ENCODE data around the gene PTPN18.

Gene PTPN18

DNA sequence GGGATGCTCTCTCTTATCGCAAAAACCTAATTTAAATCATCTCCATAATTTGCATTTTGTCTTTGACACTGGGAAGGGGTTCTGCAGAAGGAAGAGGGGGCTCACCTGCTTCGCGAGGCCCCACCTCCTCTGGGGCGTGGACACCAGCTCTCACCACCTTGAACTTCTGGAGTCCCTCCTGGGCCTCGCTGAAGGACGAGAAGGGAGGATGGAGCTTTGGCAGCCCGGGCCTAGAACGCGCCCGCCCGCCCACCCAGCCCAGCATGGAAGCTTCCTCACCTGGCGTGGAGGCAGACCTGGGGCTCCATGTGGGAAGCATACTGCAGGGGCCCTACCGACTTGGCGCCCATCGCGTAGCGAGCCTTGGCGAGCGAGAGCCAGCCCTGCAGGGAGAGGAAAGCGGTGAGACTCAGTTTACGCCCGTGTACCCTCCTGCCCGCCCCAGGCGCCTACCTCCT, 14.3 kb upstream of the PTPN18 start:
- DNase-seq, result no peak

DNA sequence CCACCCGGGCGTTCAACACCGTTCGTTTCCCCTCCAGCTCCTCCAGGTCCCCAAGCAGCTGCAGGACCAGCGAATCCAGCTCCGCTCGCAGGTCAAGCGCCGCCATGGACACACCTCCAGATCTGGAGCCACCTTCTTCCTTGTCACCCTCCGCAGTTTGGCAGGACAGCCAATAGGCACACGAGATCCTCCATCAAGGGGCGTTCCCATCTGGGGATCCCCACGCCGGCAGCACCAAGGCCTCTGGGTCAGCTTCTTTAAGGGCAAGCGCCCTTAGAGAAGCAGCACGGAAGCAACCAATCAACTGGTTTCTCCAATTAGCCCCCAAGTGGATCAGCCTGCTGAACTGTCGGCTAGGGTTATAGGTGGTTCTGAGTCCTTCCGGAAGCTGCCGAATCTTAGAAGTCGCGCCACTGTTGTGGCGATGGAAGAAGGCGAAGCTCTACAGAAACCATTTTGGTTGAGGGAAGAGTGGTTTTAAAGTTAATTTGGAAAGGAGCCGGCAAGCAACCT, 13.8 kb upstream of the PTPN18 start:
- peak; percentile 80 for DNase-seq

DNA sequence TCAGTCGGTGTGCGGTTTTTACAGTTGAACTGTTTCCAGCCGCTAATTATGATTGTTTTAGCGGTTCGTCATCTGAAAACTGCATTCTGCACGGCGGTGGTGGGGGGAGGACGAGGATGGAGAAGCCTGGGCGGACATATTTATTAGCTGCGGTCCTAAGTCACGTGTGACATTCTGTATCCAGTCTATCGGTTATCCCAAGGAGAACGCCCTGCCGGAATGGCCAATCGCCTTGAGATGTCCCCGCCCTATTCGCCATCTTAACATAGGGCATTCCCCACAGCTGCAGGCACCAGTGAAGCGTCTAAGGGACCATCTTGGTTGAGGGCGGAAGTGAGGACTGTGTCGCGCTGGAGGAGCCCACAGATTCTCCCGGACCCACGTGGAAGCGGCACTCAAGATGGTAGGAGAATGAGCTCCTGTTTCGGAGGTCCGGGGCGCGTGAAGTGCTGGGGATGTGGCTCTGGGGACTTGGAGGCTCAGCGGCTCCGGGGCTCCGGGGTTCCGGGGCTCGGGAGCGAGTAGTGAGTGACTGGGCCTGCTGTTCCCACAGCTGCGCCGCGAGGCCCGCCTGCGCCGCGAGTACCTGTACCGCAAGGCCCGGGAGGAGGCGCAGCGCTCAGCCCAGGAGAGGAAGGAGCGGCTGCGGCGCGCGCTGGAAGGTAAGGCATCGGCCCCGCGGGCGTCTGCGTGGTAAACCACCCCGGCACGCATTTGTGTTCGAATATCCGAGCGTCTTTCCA, 13.2 kb upstream of the PTPN18 start, which contains the start of gene IMP4:
Gene IMP4 (plus strand): TSS at position 365 of the 743 bp plus-strand sequence. CDS start 36 bp downstream, at position 401.
- peak; percentile 94 for DNase-seq

DNA sequence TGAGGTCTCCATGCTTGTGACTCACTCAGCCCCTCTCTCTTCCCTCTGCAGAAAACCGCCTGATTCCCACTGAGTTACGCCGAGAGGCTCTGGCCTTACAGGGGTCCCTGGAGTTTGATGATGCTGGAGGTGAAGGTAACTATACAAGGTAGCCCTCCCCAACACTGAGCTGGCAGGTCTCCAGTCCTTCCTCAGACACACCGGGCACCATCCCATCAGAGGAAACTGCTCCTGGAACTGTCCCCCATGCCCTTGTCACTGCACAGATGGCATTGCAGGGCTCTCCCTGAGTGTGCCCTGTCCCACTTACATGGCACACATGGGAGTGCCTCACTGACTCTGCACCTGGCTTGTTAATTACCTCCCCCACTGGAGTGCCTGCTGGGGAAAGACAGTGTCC, 11.3 kb upstream of the PTPN18 start:
- DNase-seq, result no peak

DNA sequence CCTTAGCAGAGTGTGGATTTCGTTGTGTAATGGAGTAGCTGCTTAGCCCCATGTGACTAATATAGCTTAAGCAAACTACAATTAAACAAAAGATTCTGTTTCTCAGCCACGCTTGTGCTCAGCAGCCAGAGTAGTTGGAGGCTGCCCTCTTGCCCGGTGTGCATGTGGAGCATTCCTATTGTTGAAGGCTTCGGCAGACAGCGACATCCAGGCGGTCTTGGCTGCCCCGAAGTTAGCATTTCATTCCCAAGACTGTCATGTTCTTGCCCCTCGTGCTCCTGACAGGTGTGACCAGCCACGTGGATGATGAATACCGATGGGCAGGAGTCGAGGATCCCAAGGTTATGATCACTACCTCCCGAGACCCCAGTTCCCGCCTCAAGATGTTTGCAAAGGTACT, 10.8 kb upstream of the PTPN18 start:
- DNase-seq, result no peak

DNA sequence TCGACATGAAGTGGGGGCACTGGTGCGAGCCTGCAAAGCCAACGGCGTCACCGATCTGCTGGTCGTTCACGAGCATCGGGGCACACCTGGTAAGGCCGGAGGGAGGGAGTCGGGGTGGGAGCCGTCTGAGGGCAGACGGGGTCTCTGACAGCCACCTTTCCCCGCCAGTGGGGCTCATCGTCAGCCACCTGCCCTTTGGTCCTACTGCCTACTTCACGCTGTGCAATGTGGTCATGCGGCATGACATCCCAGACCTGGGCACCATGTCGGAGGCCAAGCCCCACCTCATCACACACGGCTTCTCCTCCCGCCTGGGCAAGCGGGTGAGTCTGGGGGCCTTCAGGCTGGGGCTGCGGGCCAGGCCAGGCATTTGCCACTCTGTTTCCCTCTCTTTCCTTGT, 10.2 kb upstream of the PTPN18 start:
- DNase-seq, result no peak

DNA sequence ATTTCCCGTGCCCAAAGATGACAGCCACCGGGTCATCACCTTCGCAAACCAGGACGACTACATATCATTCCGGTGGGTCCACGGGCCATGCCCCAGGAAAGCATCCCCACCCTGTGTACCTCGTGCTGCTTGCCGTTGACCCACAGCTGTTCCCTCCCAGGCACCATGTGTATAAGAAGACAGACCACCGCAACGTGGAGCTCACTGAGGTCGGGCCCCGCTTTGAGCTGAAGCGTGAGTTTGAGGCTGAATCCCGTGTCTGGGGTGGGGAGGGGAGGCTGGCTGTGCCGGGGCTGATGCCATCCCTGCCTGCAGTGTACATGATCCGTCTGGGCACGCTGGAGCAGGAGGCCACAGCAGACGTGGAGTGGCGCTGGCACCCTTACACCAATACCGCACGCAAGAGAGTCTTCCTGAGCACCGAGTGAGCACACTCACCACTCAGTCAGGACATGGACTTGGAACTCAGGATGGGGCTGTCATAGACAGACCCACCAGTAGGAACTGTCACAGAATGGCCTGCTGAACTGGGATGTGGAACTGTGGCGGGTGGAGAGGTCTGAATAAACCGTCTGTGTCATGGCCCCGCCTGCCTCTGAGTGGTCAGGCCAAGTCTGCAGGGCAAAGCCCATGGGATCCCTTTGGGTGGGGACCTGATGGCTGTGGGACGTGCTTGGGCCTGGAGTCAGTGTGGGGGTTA, 9.7 kb upstream of the PTPN18 start:
- no peak for DNase-seq

DNA sequence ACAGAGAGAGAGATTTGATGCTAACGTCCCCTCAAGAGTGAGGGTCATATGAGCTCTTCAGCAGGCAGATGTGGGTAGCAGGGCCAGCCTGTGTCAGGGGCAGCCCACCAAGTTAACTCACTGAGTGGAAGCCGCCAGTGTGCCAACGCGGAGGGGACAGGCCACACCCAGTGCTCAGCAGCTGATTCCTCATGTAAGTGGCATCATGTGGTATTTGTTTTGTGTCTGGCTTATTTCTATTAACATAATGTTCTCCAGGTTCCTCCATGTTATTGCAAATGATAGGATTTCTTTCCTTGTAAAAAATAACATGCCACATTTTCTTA, 9.2 kb upstream of the PTPN18 start:
- no peak for DNase-seq

DNA sequence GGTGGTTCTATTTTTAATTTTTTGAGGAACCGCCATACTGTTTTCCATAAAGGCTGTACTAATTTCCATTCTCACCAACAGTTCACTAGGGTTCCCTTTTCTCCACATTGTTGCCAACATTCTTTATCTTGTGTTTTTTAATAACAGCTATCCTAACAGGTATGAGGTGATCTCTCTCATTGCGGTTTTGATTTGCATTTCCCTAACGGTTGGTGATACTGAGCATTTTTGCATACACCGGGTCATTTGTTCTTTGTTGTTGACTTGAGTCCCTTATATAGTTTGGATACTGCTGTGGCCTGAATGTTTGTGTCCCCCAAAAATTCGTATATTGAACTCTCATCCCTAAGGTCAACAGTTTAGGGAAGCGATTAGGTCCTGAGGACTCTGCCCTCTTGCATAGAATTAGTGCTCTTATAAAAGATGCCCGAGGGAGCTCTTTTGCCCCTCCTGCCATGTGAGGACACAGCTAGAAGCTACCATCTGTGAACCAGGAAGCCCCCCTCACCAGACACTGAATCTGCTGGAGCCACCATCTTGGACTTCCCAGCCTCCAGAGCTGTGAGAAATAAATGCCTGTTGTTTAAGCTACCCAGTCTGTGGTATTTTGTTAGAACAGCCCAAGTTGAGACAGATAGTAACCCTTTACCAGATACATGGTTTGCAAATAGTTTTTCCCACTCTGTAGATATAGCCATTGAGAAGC, 8.5 kb upstream of the PTPN18 start:
- no peak for DNase-seq

DNA sequence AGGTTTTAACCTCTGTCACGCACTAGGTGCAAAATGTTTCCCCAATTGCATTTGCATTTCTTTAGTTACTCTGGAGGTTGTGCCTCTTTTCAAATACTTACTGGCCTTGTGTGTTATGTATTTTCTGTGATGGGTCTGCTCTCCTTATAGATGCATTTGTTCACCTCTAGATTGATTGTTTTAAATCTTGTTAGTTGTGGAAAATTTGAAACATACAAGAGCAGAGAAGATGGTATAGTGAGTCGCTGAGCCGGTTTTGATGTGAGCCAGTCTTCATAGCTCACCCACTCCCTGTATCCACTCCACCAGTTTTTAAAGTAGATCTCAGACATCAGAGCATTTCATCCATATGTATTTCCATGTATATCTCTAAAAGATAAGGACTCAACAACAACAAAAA, 6.7 kb upstream of the PTPN18 start:
- no peak for DNase-seq

DNA sequence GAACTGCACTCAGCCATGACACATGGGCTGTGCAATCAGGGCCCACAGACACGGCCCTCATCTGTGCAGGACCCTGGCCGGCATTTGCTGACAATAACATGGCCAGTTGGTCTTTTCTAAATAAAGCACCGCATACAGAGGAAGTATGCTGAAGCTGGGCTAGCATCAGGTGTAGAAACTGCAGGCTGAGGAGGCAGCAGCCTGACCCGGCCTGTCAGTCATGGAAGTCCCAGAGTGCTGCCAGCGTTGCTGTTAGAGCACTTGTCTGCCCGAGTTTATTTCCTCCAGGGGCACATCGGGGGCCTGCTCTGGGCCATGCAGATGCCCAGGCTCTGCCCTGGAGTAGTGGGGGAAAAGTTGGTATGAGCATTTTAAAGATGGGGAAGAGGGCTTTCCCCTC, 4.1 kb upstream of the PTPN18 start:
- DNase-seq, result no peak

DNA sequence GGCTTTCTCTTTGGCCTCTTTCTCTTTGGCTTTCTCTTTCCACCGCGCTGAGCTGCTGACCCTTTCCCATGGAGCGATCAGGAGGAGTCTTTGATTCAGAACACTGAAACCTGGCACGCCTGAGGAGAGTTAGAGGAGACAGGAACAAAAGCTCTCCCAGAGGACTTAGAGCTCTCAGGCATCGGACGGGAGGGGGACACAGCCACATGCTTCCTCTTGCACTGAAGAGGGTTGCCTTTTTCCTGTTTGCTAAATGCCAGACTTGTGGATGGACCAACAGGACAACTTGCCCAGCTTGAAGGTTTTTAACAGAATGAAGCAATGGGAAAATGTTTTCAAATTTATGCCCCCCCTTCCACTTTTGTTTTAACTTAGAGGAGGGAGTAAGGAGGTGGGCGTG, 3.6 kb upstream of the PTPN18 start:
- no peak for DNase-seq

DNA sequence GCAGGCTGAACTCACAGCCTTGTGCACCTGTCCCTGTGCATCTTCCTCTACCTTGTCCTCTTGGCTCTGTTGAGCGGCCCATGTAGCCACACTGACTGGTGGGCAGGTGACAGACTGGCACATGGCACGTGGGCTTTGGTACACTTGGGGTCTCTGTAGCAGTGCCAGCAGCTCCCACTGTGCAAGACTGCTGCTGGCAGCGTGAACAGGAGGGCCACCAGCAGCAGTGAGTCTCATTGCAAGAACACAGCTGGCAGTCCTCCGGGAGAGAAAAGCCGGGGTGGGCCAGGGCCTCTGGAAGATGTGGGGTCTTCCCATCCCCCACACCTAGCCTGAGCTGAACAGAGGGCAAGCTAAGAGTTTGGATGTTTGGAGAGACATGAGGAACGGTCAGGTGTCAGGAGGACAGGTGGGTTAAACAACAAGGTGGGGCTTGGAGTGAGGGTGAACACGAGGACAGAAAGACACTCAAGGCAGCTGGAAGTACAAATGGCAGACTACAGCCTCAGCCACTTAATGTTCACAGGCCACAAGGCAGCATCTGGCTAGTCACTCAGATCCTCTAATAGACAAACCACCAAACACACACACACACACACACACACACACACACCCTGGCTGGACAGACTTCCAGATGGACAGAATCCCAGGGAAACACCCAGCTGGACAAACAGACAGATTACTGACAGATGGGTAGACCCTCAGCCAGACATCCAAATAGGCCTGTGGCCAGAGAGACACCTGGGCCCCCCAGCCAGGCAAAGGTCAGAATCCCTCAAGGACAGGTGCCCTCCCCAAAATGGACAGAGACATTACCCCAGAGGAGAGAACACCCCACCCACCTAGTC, 2.3 kb upstream of the PTPN18 start:
- no peak for DNase-seq

DNA sequence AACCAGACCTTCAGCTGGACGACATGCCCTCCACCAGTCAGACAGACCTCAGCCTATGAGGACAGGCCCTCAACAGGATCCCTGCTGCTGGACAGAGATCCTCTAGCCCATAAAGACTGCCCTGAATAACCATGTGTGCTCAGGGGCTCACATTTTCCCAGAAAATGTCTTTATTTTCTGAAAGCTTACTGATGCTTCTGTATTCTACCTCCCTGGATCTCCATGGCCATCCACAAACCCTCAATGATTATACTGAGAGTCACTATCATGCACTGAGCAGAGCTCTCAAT, 1.8 kb upstream of the PTPN18 start:
- DNase-seq, result no peak

DNA sequence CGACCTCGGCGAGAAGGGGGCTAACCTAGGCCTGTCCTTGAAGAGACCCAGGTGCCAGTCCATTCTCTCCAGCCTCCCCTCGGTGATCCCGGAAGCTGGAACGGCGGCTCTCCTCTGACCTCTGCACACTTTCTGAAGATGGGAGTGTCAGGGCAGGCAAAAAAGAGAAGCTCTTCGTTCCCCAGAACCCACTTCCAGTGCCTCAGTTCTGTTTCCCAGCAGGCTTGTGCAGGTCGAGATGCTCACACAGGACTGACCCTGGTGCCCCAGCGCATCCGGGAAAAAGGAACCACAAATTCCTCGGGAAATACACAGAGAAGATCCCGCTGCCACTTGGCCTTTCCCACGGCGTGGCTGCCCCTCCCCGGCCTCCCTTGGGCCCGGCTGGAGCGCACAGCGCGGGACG, 681 bp upstream of the PTPN18 start:
- DNase-seq, result no peak

DNA sequence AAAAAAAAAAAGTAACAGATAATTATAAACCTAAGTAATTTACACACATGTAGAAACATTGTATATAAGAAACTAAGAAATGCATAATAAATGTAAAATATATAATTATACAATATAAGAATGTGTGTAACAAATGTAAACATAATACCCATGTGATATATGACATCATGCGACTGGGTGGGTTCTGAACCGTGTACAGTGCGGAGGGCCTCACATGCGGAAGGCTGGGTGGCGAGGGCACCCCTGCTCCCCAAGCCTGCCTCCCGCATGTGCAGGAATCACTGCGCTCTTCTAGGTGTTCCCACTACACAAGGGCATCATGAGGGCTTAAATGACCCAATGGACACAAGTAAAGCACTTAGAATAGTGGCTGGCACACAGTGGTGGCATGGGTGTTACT, 2.0 kb downstream of the PTPN18 start:
- no peak for DNase-seq

DNA sequence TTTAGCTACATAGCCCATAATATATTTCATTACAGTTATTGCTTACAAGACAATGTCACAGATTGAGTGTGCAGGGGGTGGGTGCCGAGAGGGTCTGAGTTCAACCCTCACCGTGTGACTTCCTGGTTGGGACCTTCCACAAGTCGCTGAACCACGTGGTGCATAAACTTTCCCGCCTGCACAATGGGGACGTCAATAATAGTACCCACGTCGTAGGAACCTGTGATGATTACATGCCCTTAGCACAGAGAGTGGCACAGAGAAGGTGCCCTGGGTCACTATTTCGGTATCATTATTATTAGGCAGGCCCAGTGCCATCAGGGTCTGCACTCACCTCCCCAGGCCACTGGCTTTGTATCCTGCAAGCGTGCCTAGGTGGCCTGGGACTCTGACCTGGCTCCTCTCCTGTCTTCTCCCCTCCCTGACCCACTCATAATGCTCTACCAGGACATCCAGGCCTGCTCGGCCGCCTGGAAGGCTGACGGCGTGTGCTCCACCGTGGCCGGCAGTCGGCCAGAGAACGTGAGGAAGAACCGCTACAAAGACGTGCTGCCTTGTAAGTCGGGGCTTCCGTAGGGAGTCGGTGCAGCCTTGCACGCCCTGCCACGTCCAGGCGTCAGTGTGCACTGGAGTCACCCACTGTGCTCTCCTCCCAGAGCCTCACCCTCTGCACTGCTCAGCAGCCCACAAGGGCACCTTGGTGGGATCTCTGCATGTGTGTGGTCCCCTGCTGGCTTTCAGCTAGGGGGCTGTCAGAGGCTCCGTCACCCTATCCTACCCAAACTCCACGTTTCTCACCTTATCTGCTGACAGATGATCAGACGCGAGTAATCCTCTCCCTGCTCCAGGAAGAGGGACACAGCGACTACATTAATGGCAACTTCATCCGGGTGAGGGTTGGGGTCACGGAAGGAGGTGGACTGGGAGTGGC, 2.8 kb downstream of the PTPN18 start:
- DNase-seq, result no peak

DNA sequence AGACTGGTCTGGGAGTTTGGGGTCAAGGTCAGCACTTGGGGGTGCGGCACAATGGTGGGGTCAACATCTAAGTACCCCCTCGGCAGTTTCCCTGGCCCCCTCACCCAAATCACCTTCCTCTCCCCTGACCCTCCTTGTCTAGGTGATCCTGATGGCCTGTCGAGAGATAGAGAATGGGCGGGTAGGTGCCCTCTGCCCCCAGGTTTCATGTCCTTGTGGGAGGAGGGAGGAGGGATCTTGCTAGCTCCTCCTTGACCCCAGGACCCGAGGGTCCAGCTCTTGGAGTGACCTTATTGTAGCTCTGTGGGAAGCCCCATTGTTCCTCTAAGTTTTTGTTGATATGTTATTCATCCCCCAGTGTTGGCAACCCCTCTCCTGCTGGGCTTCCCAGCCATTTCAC, 3.6 kb downstream of the PTPN18 start:
- DNase-seq, result no peak

DNA sequence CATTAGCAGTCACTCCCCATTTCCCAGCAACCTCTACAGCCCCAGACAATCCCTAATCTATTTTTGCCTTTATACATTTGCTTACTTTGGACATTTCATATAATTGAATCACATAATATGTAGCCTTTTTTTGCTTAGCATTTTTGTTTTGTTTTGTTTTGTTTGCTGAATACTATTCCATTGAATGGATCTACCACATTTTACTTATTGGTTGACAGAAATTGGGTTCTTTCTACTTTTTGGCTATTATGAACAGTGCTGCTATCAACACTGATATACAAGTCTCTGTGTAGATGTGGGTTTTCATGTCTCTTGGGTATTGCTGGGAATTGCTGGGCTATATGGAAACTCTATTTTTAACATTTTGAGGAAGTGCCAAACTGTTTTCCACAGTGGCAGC, 7.6 kb downstream of the PTPN18 start:
- no peak for DNase-seq

DNA sequence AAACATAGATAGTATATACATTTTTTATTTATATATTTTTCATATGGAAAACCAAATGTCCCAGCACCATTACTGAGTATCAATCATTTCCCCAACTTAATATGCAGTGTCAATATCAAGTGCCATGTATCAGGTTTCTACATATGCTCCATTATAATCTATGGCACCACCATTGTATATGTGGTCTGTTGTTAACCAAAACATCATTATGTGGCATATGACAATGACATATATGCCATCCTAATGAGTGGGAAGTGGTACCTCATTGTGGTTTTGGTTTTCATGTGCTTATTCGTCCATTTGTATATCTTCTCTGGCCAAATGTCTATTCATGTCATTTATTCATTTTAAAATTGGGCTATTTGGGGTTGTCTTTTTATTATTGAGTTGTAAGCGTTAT, 9.2 kb downstream of the PTPN18 start:
- DNase-seq, result no peak

DNA sequence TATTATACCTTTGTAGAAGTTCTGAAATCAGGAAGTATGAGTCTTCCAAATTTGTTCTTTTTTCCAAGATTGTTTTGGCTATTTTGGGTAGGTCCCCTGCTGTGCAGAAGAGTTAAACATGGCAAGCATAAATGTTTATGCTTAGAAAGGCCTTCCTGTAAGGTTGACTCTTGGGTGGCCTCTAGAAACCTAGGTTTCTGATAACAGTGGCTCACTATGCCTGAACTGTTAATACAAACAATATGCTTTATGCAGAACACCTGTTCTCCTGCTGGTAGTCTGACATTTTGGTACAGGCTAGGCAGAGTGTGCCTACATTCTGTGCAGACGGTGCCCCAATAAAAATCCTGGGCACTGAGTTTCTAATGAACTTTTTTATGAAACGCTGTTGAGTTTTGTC, 10.1 kb downstream of the PTPN18 start:
- no peak for DNase-seq

DNA sequence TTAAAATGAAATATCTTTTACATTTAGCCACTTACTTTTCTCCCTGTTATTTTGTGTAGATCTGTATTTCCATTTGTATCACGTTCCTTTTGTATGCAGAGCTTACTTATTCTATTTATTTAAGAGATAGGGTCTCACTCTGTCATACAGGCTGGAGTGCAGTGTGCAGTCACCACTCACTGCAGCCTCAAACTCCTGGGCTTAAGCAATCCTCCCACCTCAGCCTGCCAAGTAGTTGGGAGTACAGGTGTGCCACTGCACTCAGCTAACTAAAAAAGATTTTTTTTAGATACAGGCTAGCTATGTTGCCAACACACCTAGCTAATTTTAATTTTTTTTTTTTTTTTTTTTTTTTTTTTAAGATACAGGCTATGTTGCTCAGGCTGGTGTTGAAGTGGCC, 10.9 kb downstream of the PTPN18 start:
- DNase-seq, result no peak

Measured in NCI-H524 treated with DMSO at 0.1 percent for 48 hours (cell line).